Left cardiac atrium (tissue), 4 donors: Measurements from ENCODE around the gene USE1. TPM values are rescaled to one million over a fixed set of nuclear protein-coding genes. Genes with fewer than 3 reads are reported as not detected.

Experiments used
- ATAC-seq, 2 donors: fragments of 200-7000 bp; cut with Tn5 transposase; one replicate each; pipeline ENCODE4 v1.9.1; 2020; ENCODE audit warnings: mild to moderate bottlenecking in 2 of 2, moderate library complexity in 2 of 2
- DNase-seq: peaks from one replicate; pipeline ENCODE4 v3.0.0-alpha.2; 2020
- intact Hi-C, 2 donors: fragments of 100-400 bp; cut with DNase I; formaldehyde crosslinking; loops; one replicate each; pipeline versions ENCODE4 v1.14.1 to v1.15.1; 2022 to 2023
- total RNA-seq, 2 donors: library from RNA; stranded (reverse); fragmentation: NEBNext Ultra II Directional; extraction: Animal tissue kit (Norgen Biotek cat#: 25700); gene quantifications; one replicate each; pipeline ENCODE4 v1.2.1, GENCODE V29; 2021
- donor health status: DM: no; HTN: yes; CAD: no.
- donor health status: DM: no; HTN: yes; CAD: no; lungs with severe emphysema.
- donor health status: DM: yes; HTN: yes; CAD: no.
- donor health status: Dilated cardiomyopathy.

The USE1 gene
- total RNA-seq, 2 donors from 2014 or later, result 22.5 to 23.4 TPM

DNA sequence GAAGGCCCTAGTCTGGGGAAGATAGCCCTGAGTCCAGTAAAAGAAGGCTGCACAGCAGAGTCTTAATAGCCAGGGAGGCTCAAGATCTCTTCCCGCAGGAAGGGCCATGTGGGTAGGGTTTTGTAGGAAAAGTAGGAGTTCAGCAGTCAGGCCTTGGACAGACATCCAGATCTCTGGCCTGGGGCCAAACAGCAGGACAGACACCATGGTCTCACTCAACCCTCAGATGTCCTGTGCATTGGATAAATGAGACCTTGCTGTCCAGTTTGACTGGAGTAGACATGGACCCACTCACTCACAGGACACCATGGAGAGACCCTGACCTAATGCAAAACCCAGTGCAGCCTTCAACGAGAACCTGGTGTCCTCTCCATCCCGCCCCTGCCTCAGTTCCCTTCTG, 14.7 kb downstream of the USE1 start:
- DNase-seq (no peak), ATAC-seq (no peak)
- intact Hi-C loops, result no loop called here

DNA sequence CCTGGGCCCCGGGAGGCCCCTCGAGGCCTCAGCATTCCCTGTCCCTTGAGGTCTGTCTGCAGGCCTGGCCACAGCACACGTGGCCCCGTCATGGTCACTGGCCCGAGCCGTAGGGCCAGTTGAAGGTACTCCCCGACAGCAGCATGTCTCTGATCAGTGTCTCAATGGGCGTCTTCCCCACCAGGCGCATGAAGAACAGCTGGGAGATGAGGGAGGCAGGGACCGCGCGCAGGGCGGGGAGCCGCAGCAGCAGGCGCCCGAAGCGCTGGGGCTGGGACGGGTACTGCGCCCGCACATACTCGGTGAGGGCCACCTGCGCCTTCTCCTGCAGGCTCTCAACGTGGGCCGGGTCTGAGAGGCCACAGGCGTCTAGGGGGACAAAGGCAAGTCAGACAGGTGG, 17.1 kb downstream of the USE1 start:
- intact Hi-C loops, result no loop called here
- ATAC-seq (no peak), DNase-seq (no peak)

DNA sequence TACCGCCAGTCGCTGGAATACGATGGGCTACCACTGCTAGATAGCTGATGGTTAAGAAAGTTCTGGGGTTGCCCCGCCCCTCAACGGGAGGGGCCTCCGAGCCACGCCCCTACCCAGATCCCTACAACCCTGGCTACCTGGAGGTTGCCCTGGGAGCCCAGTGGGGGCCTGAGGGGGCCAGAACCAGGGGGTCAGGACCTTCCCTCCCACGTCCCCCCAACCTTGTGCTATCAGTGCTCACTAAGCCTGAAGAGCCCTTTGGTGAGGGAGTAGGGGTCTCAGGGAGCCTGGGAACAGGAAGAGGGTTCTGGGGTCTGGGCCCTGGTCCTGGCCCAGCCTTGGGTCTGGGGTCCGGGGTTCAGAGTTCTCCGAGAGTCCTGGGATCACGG, 19.7 kb downstream of the USE1 start:
- intact Hi-C loops, result loop anchor here in 1 of 2 donors (5.0 kb wide), 1 partner anchor 168 kb away; no protein-coding TSS in a partner anchor
- peak; percentile 65 to 81 for ATAC-seq
- peak; percentile 66 for DNase-seq

GRCh38 chr19:17235300-17235970, 20.3 kb downstream of the USE1 start:
- ATAC-seq (peak; percentile 91 to 93), DNase-seq (peak; percentile 80)
- intact Hi-C loops, result loop anchor here in 1 of 2 donors (5.0 kb wide), 1 partner anchor 168 kb away; no protein-coding TSS in a partner anchor

DNA sequence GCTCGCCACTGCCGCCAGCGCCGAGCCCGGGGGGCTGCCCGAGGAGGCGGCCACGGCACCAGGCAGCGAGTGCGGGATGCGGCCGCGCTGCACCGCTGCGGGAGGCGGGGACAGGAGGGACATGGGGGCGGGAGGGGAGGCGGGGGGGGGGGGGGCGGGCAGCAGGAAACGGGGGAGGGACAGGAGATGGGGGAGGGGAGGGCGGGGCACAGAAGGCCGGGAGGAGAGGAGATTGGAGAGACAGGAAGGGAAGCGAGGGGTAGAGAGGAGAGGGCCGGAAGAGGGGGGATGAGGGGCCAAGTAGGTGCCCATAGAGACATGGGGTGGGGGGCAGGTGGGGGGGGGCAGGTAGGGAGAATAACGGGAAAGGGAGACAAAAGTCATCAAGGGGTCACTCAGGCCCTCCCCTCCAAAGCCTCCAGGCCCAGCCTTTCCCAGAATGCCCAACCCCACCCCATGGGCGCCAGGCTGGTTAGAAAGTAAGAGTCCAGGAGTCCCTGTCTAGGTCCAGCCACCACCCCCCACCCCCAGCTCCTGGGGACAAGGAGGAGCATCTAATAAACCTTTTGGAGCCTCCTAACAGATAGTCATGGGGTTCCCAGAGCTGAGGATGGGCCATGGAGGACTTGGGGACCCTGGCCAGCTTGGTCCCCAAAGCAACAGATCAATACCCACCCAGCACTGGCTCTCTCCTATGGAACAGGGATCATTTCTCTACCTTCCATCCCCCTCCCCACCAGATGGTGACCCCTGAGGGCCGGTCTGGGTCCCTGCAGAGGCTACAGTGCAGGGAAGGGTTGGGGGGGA, 21.0 kb downstream of the USE1 start:
- ATAC-seq (peak; percentile 1 to 38), DNase-seq (no peak)
- intact Hi-C loops, result loop anchor here in 1 of 2 donors (5.0 kb wide), 1 partner anchor 169 kb away; no protein-coding TSS in a partner anchor

DNA sequence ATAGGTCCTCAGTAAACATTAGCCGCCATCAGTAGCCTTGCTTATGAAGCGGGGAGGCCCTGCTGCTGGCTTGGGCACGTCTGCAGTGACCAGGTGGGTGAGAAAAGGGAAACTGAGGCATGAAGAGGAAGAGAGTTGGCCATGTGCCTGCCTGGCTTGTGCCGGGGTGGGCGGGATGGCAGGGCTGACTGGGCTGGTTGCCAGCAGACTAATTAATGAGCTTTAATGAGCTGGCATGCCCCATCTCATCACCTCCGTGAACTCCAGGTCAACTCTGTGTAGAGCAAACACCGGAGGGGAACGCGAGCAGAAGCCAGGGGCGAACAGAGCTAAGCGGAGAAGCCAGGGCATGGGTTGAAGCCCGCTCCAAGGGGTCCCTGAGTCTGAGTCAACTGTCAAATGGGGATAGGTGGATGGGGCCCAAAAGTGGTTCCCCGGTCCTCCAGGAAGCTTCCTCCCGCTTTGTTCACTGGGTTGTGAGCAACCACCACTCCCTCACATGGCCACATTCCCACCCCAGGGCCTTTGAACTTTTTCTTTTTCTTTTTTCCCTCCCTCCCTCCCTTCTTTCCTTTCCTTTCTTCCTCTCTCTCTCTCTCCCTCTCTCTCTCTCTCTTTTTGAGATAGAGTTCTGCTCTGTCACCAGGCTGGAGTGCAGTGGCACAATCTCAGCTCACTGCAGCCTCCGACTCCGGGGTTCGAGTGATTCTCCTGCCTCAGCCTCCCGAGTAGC, 21.8 kb downstream of the USE1 start:
- ATAC-seq, result no peak
- intact Hi-C loops, result loop anchor here in 1 of 2 donors (5.0 kb wide), 1 partner anchor 170 kb away; no protein-coding TSS in a partner anchor

DNA sequence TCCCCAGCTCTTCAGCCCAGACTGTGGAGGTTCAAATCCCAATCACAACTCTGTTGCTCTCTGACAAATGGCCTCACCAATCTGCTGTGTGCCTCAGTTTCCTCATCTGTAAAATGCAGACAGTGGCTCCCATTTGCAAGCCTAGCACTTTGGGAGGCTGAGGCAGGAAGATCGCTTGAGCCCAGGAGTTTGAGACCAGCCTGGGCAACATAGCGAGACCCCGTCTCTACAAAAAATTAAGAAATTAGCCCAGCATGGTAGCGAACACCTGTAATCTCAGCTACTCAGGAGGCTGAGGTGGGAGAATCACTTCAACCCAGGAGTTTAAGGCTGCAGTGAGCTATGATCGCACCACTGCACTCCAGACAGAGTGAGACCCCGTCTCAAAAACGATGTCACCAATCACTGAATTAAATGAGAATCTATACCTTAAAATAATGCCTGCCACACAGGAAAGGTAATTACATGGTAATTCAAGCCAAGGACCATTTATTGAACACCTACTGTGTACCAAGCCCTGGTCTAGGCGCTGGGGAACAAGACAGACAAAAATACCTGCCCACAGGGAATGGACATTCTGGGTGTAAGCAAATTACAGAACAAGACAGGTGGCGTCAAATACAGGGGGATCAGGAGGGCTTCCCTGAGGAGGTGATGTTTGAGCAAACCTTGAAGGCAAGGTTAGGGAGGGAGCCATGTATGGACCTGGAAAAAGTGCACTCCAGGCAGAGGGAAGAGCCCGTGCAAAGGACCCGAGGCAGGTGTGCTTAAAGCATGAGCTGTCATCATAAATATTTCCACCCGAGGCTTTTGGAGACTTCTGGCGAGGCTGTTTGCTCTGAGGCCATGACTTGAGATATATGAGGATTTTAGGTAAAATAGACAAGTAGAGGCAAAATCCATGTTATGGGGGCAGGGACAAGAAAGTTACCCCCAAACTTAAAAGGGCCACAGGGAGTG, 22.9 kb downstream of the USE1 start:
- DNase-seq (no peak), ATAC-seq (no peak)
- intact Hi-C loops, result loop anchor here in 1 of 2 donors (5.0 kb wide), 1 partner anchor 171 kb away; no protein-coding TSS in a partner anchor

More for the DNA sequence above, 21.8 kb downstream of the USE1 start:
- no peak for DNase-seq

GRCh38 chr19:17240062-17240752, 25.1 kb downstream of the USE1 start:
- DNase-seq (no peak), ATAC-seq (no peak)
- intact Hi-C loops, result no loop called here

DNA sequence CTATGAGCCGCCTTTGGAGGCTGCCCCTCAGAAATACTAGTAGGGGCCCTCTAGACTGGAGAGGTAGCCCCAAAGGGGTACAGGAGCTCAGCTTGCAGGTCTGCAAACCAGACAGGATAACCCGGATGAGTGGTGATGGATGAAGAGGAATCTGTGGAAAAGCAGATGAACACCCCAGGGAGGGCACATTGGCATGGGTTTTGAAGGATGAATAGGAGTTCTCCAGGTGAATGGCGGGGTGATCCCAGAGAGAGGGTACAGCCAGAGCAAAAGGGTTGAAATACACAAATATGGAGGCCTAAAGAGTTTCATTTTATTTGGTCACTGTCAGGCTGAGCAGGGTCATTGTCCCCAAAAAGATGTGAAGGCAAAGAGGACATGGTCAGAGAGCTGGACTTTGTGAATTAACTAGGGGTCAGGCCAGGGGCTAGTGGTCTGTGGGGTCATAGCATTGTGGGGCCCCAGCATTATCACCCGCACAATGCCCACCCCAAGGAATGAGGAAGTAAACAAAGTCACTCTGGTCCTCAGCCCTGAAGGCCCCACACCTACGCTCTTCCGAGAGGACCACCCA, 25.8 kb downstream of the USE1 start:
- intact Hi-C loops, result no loop called here
- DNase-seq, result no peak
- no peak for ATAC-seq

GRCh38 chr19:17242431-17243208, 27.5 kb downstream of the USE1 start:
- DNase-seq (no peak), ATAC-seq (no peak)
- intact Hi-C loops, result no loop called here

DNA sequence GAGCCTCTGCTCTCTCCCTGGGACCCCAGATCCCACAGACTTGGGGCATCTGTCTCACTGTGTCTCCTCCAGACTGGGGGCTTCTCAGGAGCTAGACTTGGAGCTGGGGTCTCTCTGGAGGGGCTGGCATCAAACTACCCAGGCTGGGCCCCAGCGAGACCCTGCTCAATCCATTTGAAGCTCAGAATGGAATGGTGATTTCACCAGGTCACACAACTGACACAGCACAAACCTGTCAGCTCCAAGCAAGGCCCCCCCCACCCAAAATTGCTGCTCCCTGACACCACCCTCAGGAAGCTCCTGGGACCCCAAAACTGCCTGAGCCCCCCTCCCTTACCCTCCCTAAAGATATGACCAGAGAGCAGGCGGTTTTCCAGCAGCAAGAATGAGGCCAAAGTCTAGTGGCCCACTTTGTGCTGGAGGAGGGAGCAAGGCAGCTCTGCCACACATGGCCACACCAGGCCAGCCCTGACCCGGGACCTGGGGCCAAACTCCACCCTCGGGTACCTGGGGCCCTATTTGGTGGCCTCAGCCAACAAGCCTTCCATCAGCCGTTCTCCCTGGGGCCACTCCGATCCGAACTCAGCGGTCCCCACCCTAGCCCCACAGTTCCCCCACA, 28.2 kb downstream of the USE1 start:
- DNase-seq (no peak), ATAC-seq (no peak)
- intact Hi-C loops, result no loop called here

- intact Hi-C loops, result no loop called here
- ATAC-seq, result peak; percentile 7 to 17
- DNase-seq, result peak; percentile 79
Measured at GRCh38 chr19:17243830-17244617, 28.9 kb downstream of the USE1 start.

DNA sequence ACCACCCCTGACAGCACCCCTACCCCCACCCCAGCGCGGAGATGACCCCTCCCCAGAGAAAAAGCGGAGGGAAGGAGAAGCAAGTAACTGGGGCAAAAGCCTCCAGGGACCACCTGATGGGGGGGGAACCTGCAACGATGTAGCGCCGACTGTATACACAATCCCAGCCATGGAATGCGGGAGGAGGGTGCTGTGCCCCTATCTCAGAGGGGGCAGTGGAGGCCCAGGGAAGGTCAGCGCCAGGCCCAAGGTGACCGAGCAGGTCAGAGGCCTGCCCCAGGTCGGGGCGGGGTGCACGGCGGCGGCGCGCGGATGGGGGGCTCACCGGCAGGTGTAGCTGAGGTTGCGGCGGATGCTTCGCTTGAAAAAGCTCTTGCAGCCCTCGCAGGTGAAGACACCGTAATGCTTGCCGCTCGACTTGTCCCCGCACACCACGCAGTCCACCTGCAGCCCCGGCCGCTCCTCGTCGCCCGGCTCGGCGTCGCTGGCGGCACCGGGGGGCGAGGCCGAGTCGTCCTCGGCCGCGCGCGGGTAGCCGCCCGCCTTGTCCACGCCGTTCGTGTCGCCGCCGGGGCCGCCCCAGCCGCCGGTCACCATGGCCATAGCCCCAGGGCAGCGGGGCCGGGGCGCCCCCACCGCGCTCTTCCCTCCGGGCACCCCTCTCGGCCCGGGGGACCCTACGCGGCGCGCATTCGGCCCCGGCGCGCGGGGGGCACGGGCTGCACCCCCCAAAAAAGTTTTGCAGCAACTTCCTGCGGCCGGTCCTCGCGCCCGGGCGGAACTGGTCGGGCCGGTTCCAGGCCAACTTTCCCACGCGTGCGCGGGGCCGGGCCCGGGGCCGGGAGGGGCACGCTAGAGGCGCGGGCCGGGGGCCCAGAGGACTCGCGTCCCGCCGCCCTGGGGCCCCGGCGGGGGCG, 29.7 kb downstream of the USE1 start:
- intact Hi-C loops, result no loop called here
- ATAC-seq, result peak in 1 of 2 donors; percentile 4
- peak; percentile 50 for DNase-seq

DNA sequence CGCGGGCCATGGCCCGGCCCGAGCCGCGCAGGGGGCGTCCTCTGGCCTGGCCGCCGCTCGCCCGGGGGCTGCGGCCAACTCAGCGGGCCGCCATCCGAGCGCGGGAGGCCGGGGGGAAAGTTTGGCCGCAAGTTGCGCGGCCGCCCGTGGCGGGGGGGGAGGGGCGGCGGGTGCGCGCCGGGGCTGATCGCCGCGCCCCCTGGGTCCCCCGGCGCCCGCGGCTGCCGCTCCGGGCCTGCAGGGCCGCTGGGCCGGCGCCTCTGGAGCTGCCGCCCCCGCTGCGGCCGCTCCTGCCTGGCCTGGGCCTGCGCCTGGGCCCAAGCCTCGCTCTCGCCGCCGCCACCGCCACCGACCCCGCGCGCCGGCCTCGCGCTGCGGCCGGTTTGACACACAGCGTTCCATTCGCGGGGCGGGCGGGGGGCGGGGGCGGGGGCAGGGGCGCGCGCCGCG, 30.4 kb downstream of the USE1 start, which contains the start of gene NR2F6:
TSS of gene NR2F6 (minus strand) at position 385 of the 450 bp plus-strand sequence. CDS start 699 bp downstream, outside the sequence.
- intact Hi-C loops, result no loop called here
- ATAC-seq (no peak), DNase-seq (no peak)
